Gastroesophageal sphincter (tissue), 3 donors: ENCODE measurements around the gene BRIP1.

Source experiments
- POLR2A ChIP-seq, 2 donors: fragments of 450-650 bp; IDR thresholded peaks; one replicate each; pipeline ENCODE4 v1.6.1; 2017; ENCODE audit warnings: antibody characterized with exemption in 2 of 2, mild to moderate bottlenecking in 2 of 2, moderate library complexity in 1 of 2
- POLR2AphosphoS5 ChIP-seq: sonication (generic); formaldehyde crosslinking; IDR thresholded peaks from one replicate; pipeline ENCODE4 v1.6.1; 2017; ENCODE audit warnings: antibody characterized with exemption
- TF ChIP-seq, protein P1 (sequence below), 4 experiments: fragments of 200-600 bp in 2 of 4; fragments of 450-650 bp in 2 of 4; sonication (generic) in 1 of 4; IDR thresholded peaks; one replicate each; pipeline ENCODE4 v1.5.1; 2017 to 2019; ENCODE audit warnings: antibody characterized with exemption in 4 of 4, mild to moderate bottlenecking in 2 of 4, moderate library complexity in 2 of 4

DNA sequence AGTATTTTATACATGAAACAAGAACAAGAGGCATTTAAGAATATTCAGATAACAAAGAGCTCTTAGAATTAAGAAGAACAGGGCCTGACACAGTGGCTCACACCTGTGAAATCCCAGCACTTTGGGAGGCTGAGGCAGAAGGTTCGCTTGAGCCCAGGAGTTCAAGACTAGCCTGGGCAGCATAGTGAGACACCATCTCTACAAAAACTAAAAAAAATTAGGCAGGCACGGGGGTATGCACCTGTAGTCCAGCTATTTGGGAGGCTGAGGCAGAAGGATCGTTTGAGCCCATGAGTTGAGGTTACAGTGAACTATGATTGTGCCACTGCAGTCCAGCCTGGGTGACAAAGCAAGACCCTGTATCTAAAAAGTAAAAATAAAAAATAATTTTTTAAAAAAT lies 12.5 kb upstream of the BRIP1 start:
- TF ChIP-seq, protein P1, sequence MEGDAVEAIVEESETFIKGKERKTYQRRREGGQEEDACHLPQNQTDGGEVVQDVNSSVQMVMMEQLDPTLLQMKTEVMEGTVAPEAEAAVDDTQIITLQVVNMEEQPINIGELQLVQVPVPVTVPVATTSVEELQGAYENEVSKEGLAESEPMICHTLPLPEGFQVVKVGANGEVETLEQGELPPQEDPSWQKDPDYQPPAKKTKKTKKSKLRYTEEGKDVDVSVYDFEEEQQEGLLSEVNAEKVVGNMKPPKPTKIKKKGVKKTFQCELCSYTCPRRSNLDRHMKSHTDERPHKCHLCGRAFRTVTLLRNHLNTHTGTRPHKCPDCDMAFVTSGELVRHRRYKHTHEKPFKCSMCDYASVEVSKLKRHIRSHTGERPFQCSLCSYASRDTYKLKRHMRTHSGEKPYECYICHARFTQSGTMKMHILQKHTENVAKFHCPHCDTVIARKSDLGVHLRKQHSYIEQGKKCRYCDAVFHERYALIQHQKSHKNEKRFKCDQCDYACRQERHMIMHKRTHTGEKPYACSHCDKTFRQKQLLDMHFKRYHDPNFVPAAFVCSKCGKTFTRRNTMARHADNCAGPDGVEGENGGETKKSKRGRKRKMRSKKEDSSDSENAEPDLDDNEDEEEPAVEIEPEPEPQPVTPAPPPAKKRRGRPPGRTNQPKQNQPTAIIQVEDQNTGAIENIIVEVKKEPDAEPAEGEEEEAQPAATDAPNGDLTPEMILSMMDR (IDR thresholded peaks at IDR 0.05): no peak
- no peak for TF ChIP-seq POLR2AphosphoS5
- no peak for TF ChIP-seq POLR2A (IDR thresholded peaks at IDR 0.05)
